Glutamatergic neuron (in vitro differentiated cells): Measurements from ENCODE around the gene MINDY4. TPM values are rescaled to one million over a fixed set of nuclear protein-coding genes. Genes with fewer than 3 reads are reported as not detected.

ENCODE experiments used
- DNase-seq: peaks from one replicate; pipeline ENCODE4 v3.0.0; 2022
- H3K27ac Mint-ChIP-seq: one replicate; pipeline ENCODE4 v1.8.0; 2020; ENCODE audit warnings: mild to moderate bottlenecking, mixed read lengths, inconsistent platforms; ENCODE audit not compliant: unreplicated experiment
- H3K27me3 Mint-ChIP-seq: one replicate; pipeline ENCODE4 v1.8.0; 2020; ENCODE audit warnings: mild to moderate bottlenecking, moderate library complexity, mixed read lengths, inconsistent platforms; ENCODE audit not compliant: unreplicated experiment
- H3K36me3 Mint-ChIP-seq: one replicate; pipeline ENCODE4 v1.8.0; 2020; ENCODE audit warnings: mild to moderate bottlenecking, mixed read lengths, inconsistent platforms; ENCODE audit not compliant: unreplicated experiment
- H3K4me1 Mint-ChIP-seq: one replicate; pipeline ENCODE4 v1.8.0; 2020; ENCODE audit warnings: mild to moderate bottlenecking, low read depth, mixed read lengths, inconsistent platforms; ENCODE audit not compliant: unreplicated experiment
- H3K4me3 Mint-ChIP-seq: one replicate; pipeline ENCODE4 v1.8.0; 2020; ENCODE audit warnings: mild to moderate bottlenecking, mixed read lengths, inconsistent platforms; ENCODE audit not compliant: unreplicated experiment
- H3K9me3 Mint-ChIP-seq: one replicate; pipeline ENCODE4 v1.8.0; 2020; ENCODE audit warnings: mild to moderate bottlenecking, moderate library complexity, mixed read lengths, inconsistent platforms; ENCODE audit not compliant: unreplicated experiment
- CTCF ChIP-seq: fragments of 200-600 bp; sonication (generic); IDR thresholded peaks from one replicate; pipeline ENCODE4 v1.5.0; 2021; ENCODE audit not compliant: partially characterized antibody, unreplicated experiment
- total RNA-seq: library from RNA; stranded (reverse); fragmentation: NEBNext Ultra II Directional; extraction: Animal tissue kit (Norgen Biotek cat#: 25700); gene quantifications from one replicate; pipeline ENCODE4 v1.2.1, GENCODE V29; 2021; ENCODE audit not compliant: unreplicated experiment

Gene MINDY4
- total RNA-seq, 1 donor from 2014 or later, result 2.3 TPM

- no peak overlapping the region for H3K4me3 Mint-ChIP-seq
- TF ChIP-seq CTCF, result no peak
- peaks cover 7% of the 10 kb centered on the region for H3K4me1 Mint-ChIP-seq
- H3K27ac Mint-ChIP-seq, result no peak overlapping the region
- H3K27me3 Mint-ChIP-seq, result peaks cover 16% of the 10 kb centered on the region
- DNase-seq, result no peak
- H3K36me3 Mint-ChIP-seq, result no peaks in the 10 kb centered on the region
- H3K9me3 Mint-ChIP-seq, result peaks cover 7% of the 10 kb centered on the region
Observed at GRCh38 chr7:30934225-30934624, 163.0 kb downstream of the MINDY4 start.

- Mint-ChIP-seq H3K27me3 (peaks cover 17% of the 10 kb centered on the region), H3K27ac (no peak overlapping the region), H3K9me3 (peaks cover 7% of the 10 kb centered on the region), H3K4me1 (peaks cover 7% of the 10 kb centered on the region), H3K4me3 (no peak overlapping the region), H3K36me3 (no peaks in the 10 kb centered on the region)
- no peak for TF ChIP-seq CTCF
- DNase-seq, result no peak
Observed at GRCh38 chr7:30934732-30935568, 163.7 kb downstream of the MINDY4 start.

DNA sequence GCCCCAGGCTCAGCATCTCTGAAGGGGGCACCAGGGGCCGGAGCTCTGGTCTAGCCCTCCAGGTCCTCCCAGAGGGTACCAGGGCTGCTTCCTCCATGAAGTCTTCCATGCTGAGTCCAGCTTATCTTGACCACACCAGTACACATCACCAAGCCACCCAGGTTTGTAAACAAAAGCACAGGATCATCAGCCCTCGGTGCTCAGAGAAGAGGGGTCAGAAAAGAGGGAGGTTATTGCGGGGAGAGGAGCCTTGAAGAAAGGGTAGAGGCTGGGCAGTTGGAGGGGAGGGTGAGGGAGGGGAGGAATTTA is 164.3 kb downstream of the MINDY4 start:
- TF ChIP-seq CTCF, result no peak
- Mint-ChIP-seq H3K4me3 (no peak overlapping the region), H3K27ac (no peak overlapping the region), H3K4me1 (peaks cover 4% of the 10 kb centered on the region), H3K9me3 (peaks cover 7% of the 10 kb centered on the region), H3K27me3 (peaks cover 15% of the 10 kb centered on the region), H3K36me3 (no peaks in the 10 kb centered on the region)
- DNase-seq, result no peak

DNA sequence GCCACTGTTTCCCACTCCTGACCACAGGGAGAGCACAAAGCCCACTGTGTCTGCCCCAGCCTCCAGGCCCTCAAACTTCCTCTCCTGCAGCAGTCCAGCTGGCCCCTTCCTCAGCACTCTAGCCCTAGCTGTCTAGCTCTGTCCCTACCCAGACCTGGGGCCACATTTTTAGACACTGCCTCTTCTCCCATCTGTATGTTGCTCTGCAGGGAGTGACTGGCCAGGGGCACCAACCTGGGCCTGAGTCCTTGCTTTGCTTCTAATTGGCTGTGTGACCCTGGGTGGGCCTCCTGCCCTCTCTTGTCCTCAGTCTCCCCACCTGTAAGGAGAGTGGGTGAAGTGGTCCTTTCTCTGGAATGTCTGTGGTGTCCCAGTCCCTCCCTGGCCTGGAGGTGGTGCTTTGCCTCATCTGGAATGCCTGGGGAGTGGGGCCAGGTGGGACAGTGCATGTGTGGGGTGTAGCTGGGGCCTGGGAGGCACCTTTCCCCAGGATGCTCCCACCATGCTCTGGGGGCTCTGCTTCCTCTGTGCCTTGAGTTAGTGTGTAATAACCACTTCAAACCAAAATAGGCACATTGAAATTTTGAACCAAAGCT is 165.5 kb downstream of the MINDY4 start:
- H3K36me3 Mint-ChIP-seq, result no peaks in the 10 kb centered on the region
- no peak for DNase-seq
- TF ChIP-seq CTCF, result no peak
- H3K27ac Mint-ChIP-seq, result no peak overlapping the region
- peaks cover 7% of the 10 kb centered on the region for H3K9me3 Mint-ChIP-seq
- H3K4me3 Mint-ChIP-seq, result no peak overlapping the region
- H3K27me3 Mint-ChIP-seq, result peaks cover 12% of the 10 kb centered on the region
- H3K4me1 Mint-ChIP-seq, result peaks cover 3% of the 10 kb centered on the region

DNA sequence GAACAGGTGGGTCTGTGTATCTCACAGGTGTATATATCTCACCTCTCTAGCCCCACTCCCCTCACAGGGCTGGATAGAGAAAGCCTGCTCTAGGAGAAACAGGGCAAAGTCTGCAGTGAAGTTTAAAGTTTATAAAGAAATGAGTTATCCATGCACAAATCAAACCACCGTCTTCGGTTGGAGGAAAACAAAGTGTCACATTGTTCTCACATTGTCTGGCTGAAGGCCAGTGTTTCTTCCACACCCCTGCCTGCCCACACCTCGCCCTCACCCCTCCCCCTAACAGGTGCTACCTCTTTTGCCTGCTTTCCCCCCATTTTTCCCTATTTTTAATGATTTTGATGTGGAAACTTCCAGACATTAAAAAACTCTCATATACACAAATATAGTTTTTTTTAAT is 166.2 kb downstream of the MINDY4 start:
- TF ChIP-seq CTCF, result no peak
- Mint-ChIP-seq H3K36me3 (no peaks in the 10 kb centered on the region), H3K4me3 (no peak overlapping the region), H3K27me3 (peaks cover 11% of the 10 kb centered on the region), H3K27ac (no peak overlapping the region), H3K4me1 (peaks cover 3% of the 10 kb centered on the region), H3K9me3 (peaks cover 5% of the 10 kb centered on the region)
- DNase-seq, result no peak
